Trophoblast cell (in vitro differentiated cells and primary cell): ENCODE results near the gene SNRNP48.

ENCODE experiments used
- DNase-seq, 2 donors: peaks; one replicate each; pipeline ENCODE4 v3.0.0-alpha.2; 2016
- H2AFZ ChIP-seq: 2 replicates; pipeline ENCODE4 v1.6.1; 2013; ENCODE audit warnings: low read length, moderate library complexity, mild to moderate bottlenecking; ENCODE audit not compliant: insufficient read depth, poor library complexity
- H2AK5ac ChIP-seq: 2 replicates; pipeline ENCODE4 v1.6.1; 2013; ENCODE audit warnings: mild to moderate bottlenecking, low read length
- H2BK120ac ChIP-seq: 2 replicates; pipeline ENCODE4 v1.6.1; 2013; ENCODE audit warnings: low read length, mild to moderate bottlenecking, moderate library complexity; ENCODE audit not compliant: insufficient read depth, poor library complexity
- H2BK12ac ChIP-seq: 2 replicates; pipeline ENCODE4 v1.6.1; 2013; ENCODE audit warnings: mild to moderate bottlenecking, low read length, moderate library complexity
- H2BK5ac ChIP-seq: 2 replicates; pipeline ENCODE4 v1.6.1; 2013; ENCODE audit warnings: low read length, low read depth, moderate library complexity, mild to moderate bottlenecking; ENCODE audit not compliant: poor library complexity
- H3K14ac ChIP-seq: 2 replicates; pipeline ENCODE4 v1.6.1; 2013; ENCODE audit warnings: mild to moderate bottlenecking, low read length
- H3K18ac ChIP-seq: 2 replicates; pipeline ENCODE4 v1.6.1; 2013; ENCODE audit warnings: mild to moderate bottlenecking, low read length
- H3K23ac ChIP-seq: 2 replicates; pipeline ENCODE4 v1.6.1; 2013; ENCODE audit warnings: low read length
- H3K27ac ChIP-seq: 2 replicates; pipeline ENCODE4 v1.5.1; 2013; ENCODE audit warnings: low read depth, mild to moderate bottlenecking, inconsistent platforms, low read length, moderate library complexity
- H3K27me3 ChIP-seq: 2 replicates; pipeline ENCODE4 v1.6.1; 2013; ENCODE audit warnings: inconsistent platforms, mild to moderate bottlenecking, low read length, moderate library complexity; ENCODE audit not compliant: insufficient read depth
- H3K36me3 ChIP-seq, 2 experiments: 1 replicate in 1 of 2; 2 replicates in 1 of 2; pipeline ENCODE4 v1.6.1; 2013; ENCODE audit warnings: low read length in 2 of 2, mild to moderate bottlenecking in 2 of 2, moderate library complexity in 1 of 2; ENCODE audit not compliant: insufficient read depth in 2 of 2, control insufficient read depth in 1 of 2
- H3K4ac ChIP-seq: 2 replicates; pipeline ENCODE4 v1.6.1; 2013; ENCODE audit warnings: low read depth, mild to moderate bottlenecking, low read length, moderate library complexity
- H3K4me1 ChIP-seq, 2 experiments: 1 replicate in 1 of 2; 2 replicates in 1 of 2; pipeline ENCODE4 v1.6.1; 2013; ENCODE audit warnings: low read length in 2 of 2, mild to moderate bottlenecking in 2 of 2, moderate library complexity in 1 of 2; ENCODE audit not compliant: insufficient read depth in 2 of 2, control insufficient read depth in 1 of 2
- H3K4me2 ChIP-seq: 2 replicates; pipeline ENCODE4 v1.6.1; 2013; ENCODE audit warnings: inconsistent platforms, mild to moderate bottlenecking, low read length, moderate library complexity
- H3K4me3 ChIP-seq: 2 replicates; pipeline ENCODE4 v1.5.1; 2013; ENCODE audit warnings: mild to moderate bottlenecking, low read depth, low read length, inconsistent platforms
- H3K79me1 ChIP-seq: one replicate; pipeline ENCODE4 v1.6.1; 2013; ENCODE audit warnings: low read length
- H3K79me2 ChIP-seq: 2 replicates; pipeline ENCODE4 v1.6.1; 2013; ENCODE audit warnings: low read length, mild to moderate bottlenecking; ENCODE audit not compliant: control insufficient read depth, insufficient read depth, poor library complexity
- H3K9ac ChIP-seq: 2 replicates; pipeline ENCODE4 v1.6.1; 2013; ENCODE audit warnings: mild to moderate bottlenecking, low read length
- H3K9me3 ChIP-seq: 2 replicates; pipeline ENCODE4 v1.6.1; 2013; ENCODE audit warnings: low read depth, mild to moderate bottlenecking, control low read depth, inconsistent platforms, low read length; ENCODE audit not compliant: insufficient read depth
- H4K12ac ChIP-seq: 2 replicates; pipeline ENCODE4 v1.6.1; 2013; ENCODE audit warnings: low read depth, mild to moderate bottlenecking, low read length, moderate library complexity
- H4K8ac ChIP-seq: 2 replicates; pipeline ENCODE4 v1.6.1; 2013; ENCODE audit warnings: low read depth, mild to moderate bottlenecking, low read length, moderate library complexity
- H4K91ac ChIP-seq: one replicate; pipeline ENCODE4 v1.6.1; 2013; ENCODE audit warnings: low read depth, mild to moderate bottlenecking, low read length, moderate library complexity
- whole genome bisulfite sequencing: extraction: QIAGEN DNeasy Blood & Tissue Kit; methylation state at CpG from one replicate; pipeline ENCODE4 v1.1.7; 2013; ENCODE audit warnings: missing lambda C conversion rate; ENCODE audit not compliant: insufficient read length, insufficient coverage; ENCODE audit errors: extremely low coverage; 5-methylcytosine and 5-hydroxymethylcytosine counted together

The SNRNP48 gene

DNA sequence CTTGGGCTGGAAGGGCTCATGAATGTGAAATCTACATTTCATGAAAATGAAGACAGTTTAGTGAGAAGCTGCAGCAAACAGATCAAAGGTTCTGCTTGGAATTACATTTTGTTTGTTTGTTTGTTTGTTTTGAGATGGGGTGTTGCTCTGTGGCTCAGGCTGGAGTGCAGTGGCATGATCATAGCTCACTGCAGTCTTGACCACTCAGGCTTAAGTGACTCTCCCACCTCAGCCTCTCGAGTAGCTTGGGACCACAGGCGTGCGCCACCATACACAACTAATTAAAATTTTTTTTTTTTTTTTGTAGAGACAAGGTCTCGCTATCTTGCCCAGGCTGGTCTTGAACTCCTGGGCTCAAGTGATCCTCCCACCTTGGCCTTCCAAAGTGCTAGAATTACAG lies 42.7 kb upstream of the SNRNP48 start:
- no peak overlapping the region for H3K18ac ChIP-seq
- no peak for DNase-seq
- H3K4me3 ChIP-seq: no peak overlapping the region

DNA sequence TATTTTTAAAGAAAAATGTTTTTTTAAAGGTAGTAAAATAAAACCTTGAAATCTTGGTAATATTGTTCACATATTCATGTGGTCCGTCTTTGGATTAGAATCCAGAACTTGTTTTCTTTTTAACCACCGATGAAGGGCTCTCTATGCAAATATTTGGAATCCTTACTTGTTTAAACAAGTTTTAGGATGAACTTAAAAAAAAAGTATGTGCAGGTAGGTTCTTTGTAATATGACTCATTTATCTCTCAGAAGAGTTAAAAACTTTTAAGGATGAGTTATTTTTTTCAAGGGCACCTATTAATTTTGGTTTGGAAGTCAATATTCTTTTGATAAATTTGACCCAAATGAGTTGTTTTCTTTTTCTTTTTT lies 39.6 kb upstream of the SNRNP48 start:
- Histone ChIP-seq H2BK120ac (no peak overlapping the region), H3K4ac (no peak overlapping the region), H3K9ac (no peak overlapping the region), H3K27ac (no peak overlapping the region), H2BK12ac (no peak overlapping the region), H3K27me3 (no peaks in the 10 kb centered on the region), H3K4me1 (peaks cover 16 to 20% of the 10 kb centered on the region in 2 experiments), H4K12ac (no peak overlapping the region), H2AK5ac (no peak overlapping the region), H3K36me3 (peaks cover 8 to 9% of the 10 kb centered on the region in 2 experiments), H3K79me2 (peaks cover 26% of the 10 kb centered on the region), H3K23ac (no peak overlapping the region), H3K9me3 (no peaks in the 10 kb centered on the region), H3K4me3 (no peak overlapping the region), H4K91ac (no peak overlapping the region), H3K79me1 (peaks cover 6% of the 10 kb centered on the region), H3K18ac (no peak overlapping the region), H3K4me2 (no peak overlapping the region), H4K8ac (no peak overlapping the region), H3K14ac (no peak overlapping the region), H2BK5ac (no peak overlapping the region), H2AFZ (no peak overlapping the region)
- peak in 1 of 2 donors; percentile 49 for DNase-seq
- WGBS: no CpG with 5 or more reads among the region's 2 CpGs

More for the DNA sequence above, 42.7 kb upstream of the SNRNP48 start:
- Histone ChIP-seq H2BK12ac (no peak overlapping the region), H2AK5ac (no peak overlapping the region), H3K14ac (no peak overlapping the region), H4K12ac (no peak overlapping the region), H2AFZ (no peak overlapping the region), H3K4me2 (no peak overlapping the region), H3K4ac (peak overlapping the region; percentile 96), H4K91ac (peak overlapping the region; percentile 33), H3K36me3 (peaks cover 6 to 8% of the 10 kb centered on the region in 2 experiments), H3K79me1 (peaks cover 11% of the 10 kb centered on the region), H2BK120ac (no peak overlapping the region), H3K27ac (no peak overlapping the region), H2BK5ac (no peak overlapping the region), H3K79me2 (peaks cover 32% of the 10 kb centered on the region), H3K4me1 (peaks cover 18 to 21% of the 10 kb centered on the region in 2 experiments), H3K27me3 (no peaks in the 10 kb centered on the region), H4K8ac (no peak overlapping the region), H3K9ac (no peak overlapping the region), H3K23ac (no peak overlapping the region), H3K9me3 (no peaks in the 10 kb centered on the region)
- no CpG with 5 or more reads among the region's 4 CpGs for WGBS

DNA sequence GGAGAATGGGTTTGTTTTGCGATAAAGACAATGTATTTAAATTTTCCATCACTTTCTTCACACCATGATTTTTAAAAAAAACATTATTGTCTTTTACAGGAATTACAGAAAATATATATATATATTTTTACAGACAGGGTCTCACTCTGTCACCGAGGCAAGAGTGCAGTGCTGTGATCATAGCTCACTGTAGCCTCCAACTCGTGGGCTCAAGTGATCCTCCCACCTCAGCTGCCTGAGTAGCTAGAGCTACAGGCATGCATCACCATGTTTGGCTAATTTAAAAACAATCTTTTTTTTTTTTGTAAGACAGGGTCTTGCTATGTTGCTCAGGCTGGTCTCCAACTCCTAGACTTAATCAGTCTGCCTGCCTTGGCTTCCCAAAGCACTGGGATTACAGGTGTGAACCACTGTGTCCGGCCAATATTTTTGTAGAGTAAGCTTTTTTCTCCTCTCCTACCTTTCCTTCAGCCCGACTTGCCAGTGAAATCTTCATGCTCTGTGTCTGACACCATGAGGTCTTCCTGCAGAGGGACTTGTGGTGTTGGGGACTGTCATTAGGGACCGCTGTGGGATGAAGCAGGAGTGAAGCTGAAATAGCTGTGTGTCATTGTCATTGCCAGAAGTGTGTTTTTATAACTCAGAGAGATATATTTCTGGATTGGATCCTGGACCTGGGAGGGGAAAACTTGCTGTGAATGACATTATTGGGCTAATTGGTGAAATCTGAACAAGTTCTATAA lies 35.3 kb upstream of the SNRNP48 start:
- peaks cover 16 to 25% of the 10 kb centered on the region in 2 experiments for H3K36me3 ChIP-seq
- no peak overlapping the region for H3K23ac ChIP-seq
- no peak overlapping the region for H2BK120ac ChIP-seq
- no peak overlapping the region for H4K91ac ChIP-seq
- H3K4ac ChIP-seq: peak overlapping the region; percentile 77
- H2AFZ ChIP-seq: no peak overlapping the region
- peaks cover 6 to 10% of the 10 kb centered on the region in 2 experiments for H3K4me1 ChIP-seq
- no peak overlapping the region for H3K18ac ChIP-seq
- no peak overlapping the region for H2BK5ac ChIP-seq
- H3K4me2 ChIP-seq: no peak overlapping the region
- H3K27ac ChIP-seq: no peak overlapping the region
- no peaks in the 10 kb centered on the region for H3K9me3 ChIP-seq
- no peak for DNase-seq
- H2BK12ac ChIP-seq: no peak overlapping the region
- peaks cover 7% of the 10 kb centered on the region for H3K79me2 ChIP-seq
- H2AK5ac ChIP-seq: no peak overlapping the region
- H3K27me3 ChIP-seq: no peaks in the 10 kb centered on the region
- no peak overlapping the region for H3K4me3 ChIP-seq
- WGBS: no CpG with 5 or more reads among the region's 6 CpGs
- no peak overlapping the region for H3K14ac ChIP-seq
- H4K12ac ChIP-seq: no peak overlapping the region
- no peak overlapping the region for H4K8ac ChIP-seq
- no peak overlapping the region for H3K9ac ChIP-seq
- peaks cover 5% of the 10 kb centered on the region for H3K79me1 ChIP-seq

DNA sequence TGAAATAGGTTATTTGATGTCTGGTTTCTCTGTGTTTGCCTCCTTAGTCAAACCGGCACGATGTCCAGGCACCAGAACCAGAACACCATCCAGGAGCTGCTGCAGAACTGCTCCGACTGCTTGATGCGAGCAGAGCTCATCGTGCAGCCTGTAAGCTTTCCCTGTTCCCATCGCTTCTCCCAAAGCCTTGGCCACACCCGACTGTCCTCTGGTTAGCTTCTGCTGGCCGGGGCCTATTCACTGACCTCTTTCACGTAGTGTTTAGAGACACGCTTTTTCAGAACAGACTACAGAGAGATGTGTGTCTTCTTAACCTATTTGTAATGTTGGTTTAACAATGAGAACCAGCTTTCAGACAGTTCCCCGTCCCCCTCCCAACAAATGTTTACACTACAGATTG lies 34.3 kb upstream of the SNRNP48 start:
- Histone ChIP-seq H2BK5ac (no peak overlapping the region), H3K27me3 (no peaks in the 10 kb centered on the region), H3K23ac (no peak overlapping the region), H3K4me3 (no peak overlapping the region), H3K14ac (no peak overlapping the region), H3K79me2 (peaks cover 7% of the 10 kb centered on the region), H2BK120ac (no peak overlapping the region), H2AK5ac (no peak overlapping the region), H3K4me1 (peaks cover 6 to 10% of the 10 kb centered on the region in 2 experiments), H2AFZ (no peak overlapping the region), H3K36me3 (peaks cover 15 to 27% of the 10 kb centered on the region in 2 experiments), H3K27ac (no peak overlapping the region), H3K9me3 (no peaks in the 10 kb centered on the region), H4K91ac (no peak overlapping the region), H4K12ac (no peak overlapping the region), H3K79me1 (peaks cover 5% of the 10 kb centered on the region), H3K9ac (no peak overlapping the region), H3K18ac (no peak overlapping the region), H3K4me2 (no peak overlapping the region), H3K4ac (no peak overlapping the region), H2BK12ac (no peak overlapping the region), H4K8ac (no peak overlapping the region)
- no CpG with 5 or more reads among the region's 11 CpGs for WGBS
- DNase-seq: no peak
